MM.1S (cell line): Measurements from ENCODE around the gene GFER.

Experiments used
- EZH2 ChIP-seq: fragments of 300-600 bp; sonication (generic); optimal IDR thresholded peaks from 2 replicates; pipeline ENCODE3; 2017; ENCODE audit warnings: low read depth, mild to moderate bottlenecking, antibody characterized with exemption, low read length, mixed read lengths
- TF ChIP-seq, protein P1 (sequence below): fragments of 300-600 bp; sonication (generic); IDR thresholded peaks from 2 replicates; pipeline ENCODE4 v1.5.1; 2016; ENCODE audit warnings: antibody characterized with exemption, low read length, mixed read lengths

DNA sequence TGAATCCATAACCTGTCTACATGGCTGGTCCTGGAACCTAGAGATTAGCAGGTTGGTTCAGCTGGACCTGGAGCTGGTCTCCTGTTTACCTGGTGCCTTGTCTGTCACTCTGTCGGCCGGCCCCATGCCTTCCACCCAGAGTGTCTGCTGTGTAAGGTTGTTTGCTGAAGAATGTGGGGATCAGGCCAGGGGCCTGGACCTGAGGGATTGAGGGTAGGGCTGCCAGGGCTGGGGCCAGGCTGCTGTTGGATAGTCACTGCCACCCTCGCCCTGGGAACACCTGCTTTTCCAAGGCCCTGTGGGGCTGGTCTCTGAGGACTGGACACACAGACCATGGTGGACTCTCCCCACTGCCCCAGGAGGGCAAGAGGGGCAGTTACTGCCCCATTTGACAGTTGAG, 44.2 kb downstream of the GFER start:
- TF ChIP-seq, protein P1, sequence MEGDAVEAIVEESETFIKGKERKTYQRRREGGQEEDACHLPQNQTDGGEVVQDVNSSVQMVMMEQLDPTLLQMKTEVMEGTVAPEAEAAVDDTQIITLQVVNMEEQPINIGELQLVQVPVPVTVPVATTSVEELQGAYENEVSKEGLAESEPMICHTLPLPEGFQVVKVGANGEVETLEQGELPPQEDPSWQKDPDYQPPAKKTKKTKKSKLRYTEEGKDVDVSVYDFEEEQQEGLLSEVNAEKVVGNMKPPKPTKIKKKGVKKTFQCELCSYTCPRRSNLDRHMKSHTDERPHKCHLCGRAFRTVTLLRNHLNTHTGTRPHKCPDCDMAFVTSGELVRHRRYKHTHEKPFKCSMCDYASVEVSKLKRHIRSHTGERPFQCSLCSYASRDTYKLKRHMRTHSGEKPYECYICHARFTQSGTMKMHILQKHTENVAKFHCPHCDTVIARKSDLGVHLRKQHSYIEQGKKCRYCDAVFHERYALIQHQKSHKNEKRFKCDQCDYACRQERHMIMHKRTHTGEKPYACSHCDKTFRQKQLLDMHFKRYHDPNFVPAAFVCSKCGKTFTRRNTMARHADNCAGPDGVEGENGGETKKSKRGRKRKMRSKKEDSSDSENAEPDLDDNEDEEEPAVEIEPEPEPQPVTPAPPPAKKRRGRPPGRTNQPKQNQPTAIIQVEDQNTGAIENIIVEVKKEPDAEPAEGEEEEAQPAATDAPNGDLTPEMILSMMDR: no peak
- no peak for TF ChIP-seq EZH2
